AG08395 (cell line): ENCODE measurements around the gene ATXN1.

ENCODE experiments used
- DNase-seq: peaks from one replicate; pipeline ENCODE4 v3.0.0; 2012; ENCODE audit warnings: mixed read lengths, low spot score

The ATXN1 gene

DNA sequence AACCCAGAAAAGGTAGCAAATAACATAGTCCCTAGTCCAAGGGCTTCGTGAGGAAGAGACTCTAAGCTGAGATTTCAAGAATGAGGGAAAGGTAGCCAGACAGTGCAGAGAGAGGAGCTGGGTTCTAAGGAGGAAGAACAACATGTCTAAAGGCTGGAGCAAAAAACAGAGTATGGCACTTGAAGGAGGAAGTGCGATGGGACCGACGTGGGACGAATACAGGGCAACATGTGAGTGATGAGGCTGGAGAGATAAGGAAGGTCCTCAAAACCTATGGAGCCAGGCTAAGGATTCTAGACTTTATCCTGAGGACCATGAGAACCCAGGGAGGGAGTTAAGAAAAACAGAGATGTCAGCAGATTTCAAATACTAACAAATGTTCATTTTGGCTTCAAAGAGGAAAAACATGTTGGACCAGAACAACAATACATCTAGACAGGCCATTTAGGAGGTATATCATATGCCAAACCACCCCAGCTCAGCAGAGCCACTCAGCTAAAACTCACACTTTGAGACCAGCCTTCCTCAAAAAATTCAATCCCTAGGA lies 17.5 kb downstream of the ATXN1 start:
- no peak for DNase-seq

DNA sequence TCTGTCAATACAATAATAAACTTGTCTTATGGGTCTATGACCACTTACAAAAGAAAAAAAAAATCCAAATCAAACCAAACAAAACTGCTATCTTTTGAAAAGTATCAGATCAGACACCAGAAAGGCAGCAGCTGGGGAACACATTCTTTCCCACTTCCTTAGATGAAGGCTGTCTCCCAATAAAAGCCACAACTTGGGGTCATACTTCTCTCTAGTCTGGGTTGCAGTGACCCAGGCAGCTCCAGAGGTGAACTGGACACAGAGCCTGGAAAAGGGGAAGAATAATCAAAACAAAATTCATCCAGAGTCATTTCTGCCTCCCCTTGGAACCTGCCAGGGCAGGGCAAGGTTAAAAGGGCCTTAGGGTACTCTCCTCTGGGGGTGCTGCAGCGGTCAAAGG lies 19.1 kb downstream of the ATXN1 start:
- DNase-seq = no peak

DNA sequence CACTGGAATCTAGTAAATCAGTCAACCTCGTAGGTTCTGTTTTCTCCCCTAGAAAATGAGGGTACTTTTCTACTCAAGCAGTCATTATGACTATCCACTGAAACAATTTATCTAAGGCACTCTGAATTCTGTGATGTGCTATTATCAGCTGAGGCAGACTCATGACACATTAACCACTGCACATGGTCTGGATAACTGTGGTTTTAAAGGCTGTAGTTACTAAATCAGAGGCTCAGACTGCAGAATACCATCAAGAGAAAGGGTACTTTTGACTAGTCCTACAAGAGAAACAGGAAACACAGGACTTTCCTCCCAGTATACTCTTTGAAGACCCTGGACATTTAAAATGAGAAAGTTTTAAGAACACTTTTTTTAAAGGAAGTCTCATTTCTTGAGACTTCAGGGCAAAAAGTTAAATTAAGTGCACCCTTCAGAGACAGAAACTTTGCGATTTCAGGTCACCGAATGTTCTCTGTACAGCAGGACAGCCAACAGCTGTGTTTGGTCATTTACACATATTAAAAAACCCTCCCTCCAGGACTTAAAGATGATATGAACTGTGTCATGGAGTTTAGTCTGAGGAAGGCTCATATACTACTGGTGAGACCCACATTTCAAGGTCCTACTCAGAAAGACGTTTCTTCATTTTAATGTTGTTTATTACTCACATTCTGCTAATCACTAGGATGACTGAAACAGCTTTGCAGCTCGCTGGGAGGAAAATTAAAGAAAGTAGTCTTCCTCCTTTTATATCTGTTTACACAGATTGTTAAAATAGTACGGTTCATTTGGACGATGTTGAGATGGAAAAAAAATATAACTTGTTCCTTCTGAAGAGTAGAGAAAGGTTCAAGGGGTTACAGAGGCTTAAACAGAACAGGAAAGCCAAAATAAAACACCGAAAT lies 19.9 kb downstream of the ATXN1 start:
- DNase-seq = peak; percentile 88

DNA sequence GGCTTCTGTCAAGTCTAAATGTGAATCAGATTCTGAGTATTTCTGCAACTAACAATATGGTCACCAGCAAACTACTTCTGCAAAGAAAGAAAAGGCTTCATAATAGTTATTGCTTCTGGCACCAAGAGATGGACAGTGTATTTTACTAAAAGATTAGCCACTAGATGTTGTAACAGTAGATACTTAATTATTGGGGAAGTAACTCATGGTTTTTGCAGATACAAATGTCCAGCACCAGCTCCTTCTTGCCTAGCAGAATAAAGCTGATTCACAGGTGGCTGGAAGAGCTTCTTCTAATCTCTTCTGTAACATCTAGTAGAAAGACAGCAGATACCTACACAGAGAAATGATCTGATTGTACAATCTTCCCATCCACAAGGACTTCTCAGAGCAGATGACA lies 21.2 kb downstream of the ATXN1 start:
- DNase-seq = no peak

DNA sequence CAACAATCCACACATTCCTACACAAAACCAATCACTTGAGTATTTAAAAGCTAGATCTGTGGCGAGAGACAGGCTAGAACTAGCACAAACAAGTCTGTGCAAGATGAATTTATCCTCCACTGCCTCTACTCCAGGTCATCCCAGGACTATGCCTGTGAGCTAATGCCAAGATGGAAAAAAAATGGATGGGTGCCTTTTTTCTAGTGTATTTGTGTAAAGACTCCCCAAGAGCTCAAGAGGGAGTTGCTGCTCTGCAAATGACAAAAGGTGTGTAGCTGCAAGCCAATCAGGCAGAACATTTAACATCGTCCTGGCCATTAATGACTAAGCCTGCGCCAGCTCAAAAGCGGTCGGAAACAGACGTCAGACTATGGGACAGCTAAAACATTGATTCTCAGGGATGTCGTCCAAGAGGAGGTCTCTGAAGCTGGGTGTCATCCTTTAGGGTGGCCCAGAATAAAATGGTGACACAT lies 21.9 kb downstream of the ATXN1 start:
- DNase-seq = no peak

DNA sequence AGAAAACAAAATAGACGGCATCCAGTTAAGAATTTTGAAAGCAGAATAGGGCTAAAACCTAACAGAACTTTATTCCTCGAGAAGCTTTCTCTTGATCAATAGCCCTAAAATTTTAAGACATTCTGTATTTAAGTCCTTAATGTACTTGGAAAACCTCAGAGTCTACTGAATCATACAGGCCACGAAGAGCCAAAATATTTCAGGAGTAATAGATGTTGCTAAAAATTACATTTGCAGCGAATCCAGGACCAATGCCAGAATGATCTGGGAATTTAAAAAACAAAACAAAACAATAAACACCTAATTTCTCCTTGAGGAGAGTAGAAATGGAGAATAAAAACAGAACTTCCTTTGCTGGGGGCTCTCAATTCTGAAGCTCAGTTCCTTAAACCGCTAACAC lies 23.3 kb downstream of the ATXN1 start:
- no peak for DNase-seq

DNA sequence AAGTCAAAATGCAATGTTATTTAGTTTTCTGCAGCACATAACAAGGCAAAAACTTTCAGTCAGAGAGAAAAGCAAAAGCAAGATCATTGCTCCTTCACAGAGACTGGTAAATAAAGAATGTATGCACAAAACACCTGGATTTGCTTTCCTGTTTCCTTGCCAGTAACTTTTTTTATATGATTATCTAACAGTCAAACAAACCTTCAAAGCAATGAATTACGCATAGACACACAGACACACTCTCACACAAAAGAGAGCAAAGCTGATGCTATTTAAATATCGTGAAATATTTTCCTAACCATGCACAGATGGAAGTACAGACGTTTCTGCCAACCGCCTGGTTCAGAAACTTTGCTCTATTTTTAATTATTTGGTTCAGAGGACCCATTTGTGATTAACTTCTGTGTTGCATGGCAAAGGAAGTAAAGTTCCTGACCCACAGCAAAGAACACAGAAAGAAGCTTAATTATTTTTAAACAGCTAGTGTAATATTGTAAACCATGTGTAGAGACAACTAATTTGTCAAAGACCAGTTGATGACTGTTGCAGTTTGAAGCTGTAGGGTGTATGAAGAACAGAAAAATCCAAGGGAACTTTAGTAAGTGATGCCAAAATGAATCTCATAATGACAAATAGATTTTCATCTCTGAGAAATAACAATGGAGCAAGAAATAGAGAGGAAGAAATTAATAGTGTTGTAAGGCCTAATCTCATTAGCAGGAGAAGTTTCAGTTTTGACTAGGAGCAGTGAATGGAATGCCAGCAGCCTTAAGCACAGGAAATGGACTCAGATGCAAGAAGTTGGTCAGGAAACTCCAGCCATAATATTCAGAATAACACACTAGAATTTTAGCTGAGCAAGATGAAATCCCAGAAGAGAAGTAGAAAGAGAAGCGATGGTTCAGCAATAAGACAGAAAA lies 24.1 kb downstream of the ATXN1 start:
- DNase-seq = no peak

DNA sequence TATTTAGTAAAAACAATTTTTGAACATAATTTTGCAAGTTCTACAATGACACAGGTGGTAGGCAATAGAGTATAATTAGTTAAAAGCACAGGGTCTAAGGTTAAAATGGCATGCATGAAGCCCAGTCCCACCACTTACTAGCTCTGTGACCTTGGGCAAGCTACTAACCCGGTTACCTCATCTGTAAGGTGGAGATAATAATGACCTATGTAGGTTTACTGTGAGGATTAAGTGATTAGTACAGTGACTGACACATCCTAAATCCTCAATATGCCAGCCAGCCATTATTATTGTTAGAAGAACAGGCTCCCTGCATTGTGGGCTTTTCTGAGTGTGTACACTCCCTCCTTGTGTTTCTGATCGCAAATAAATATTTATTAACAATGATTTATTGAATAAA lies 26.2 kb downstream of the ATXN1 start:
- no peak for DNase-seq

DNA sequence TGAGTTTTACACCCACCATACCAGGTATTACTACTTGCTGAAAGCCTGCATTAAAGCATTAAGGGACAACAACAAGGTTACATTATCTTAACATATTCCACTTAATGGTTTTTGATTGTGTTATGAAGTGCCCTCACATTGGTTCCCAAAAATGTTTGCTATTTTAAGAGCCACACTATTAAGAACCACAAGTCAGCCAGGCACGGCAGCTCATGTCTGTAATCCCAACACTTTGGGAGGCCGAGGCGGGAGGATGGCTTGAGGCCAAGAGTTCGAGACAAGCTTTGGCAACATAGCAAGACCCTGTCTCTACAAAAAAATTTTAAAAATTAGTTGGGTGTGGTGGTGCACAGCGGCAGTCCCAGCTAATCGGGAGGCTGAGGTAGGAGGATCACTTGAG lies 28.2 kb downstream of the ATXN1 start:
- no peak for DNase-seq

DNA sequence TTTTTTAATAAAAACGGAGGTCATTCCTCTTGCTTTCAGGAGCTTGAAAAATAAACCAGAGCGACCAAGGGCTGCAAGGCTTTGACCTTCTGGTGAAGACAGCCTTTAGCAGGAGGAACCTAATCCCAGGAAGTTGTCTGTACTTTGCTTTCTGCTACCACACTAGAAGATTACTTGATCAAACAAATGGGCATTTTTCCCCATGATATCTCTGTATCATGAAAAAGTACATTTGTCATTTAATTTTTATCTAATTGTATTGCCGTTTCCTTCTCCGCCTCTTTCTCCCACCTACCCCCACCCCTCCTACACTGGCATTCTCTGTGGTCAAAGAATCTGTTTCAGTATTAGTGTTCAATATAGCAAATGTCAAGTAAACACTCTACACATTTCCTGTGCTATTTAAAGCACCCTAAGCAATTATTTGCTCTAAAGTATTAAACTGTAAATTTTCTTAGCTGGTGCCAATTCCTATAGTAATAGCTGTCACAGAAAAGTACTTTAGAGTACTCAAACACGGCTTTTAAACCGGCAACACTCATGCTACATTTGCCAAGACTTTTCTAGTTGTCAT lies 29.7 kb downstream of the ATXN1 start:
- no peak for DNase-seq

DNA sequence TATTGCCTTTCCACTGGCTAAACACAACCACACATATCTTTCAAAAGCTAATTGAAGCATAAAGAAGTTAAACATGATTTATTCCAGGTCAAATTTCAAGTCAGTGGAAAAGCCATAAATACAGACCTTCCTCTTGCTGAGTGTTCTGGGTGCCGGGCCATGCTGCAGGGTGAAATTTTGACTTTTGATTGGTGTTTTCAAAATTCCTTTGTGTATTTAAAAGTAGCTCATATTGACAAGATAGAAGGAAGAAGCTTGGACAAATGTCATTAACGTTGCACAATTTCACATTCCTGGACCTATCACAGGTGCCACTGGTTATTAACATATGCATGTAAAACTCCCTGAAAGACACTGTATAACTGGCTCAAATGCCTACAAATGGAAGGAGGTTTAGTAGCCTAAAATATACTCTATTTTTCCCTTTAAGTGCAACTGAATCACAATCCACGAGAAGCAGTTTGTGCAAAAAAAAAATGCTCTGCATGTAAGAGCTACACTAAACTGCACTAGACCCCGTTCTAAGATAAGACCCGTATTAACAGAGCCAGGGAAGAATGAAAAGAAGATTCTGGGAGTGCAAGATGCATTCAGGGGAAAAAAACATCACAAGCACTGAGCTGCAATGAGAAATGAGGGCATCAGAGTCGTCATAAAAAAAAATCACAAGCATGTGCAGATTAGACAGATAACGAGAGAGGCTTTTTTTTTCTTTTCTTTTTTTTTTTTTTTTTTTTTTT lies 30.4 kb downstream of the ATXN1 start:
- no peak for DNase-seq

DNA sequence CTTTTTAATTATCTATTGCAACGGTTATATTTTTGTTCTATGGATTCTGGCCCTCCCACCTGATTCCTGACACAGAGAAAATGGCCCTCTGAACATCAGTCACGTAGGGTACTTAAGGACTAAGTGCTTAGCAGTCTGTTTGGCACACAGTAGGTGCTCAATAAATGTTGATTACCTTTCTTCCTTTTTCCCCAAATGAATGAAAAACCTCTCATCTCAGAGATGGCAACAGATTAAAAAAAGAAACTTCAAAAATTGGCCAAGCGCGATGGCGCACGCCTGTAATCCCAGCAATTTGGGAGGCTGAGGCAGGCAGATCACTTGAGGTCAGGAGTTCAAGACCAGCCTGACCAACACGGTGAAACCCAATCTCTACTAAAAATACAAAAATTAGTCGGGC lies 31.5 kb downstream of the ATXN1 start:
- no peak for DNase-seq

DNA sequence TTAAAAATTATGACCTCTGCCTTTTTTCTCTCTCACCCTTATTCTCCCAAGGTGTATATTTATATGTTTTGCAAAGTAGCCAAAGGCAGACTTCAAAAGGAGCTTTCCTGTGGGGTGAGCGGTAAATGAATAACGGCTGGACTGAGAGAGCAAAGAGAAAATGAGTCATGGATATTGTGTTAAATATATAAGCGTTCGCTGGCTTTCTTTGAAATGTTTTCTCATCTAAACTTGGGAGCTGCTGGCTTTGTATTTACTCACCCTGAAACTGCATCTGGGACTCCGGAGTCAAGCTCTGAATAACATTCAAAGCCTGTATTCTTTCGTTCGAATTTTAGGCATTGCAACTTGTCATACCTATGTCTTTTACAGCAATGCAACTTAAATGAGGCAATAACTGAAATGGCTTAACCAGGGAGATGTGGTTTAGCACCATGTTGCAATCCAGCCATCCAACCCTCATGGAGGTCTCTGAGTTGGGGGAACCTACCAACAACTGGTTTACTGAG lies 32.0 kb downstream of the ATXN1 start:
- no peak for DNase-seq

DNA sequence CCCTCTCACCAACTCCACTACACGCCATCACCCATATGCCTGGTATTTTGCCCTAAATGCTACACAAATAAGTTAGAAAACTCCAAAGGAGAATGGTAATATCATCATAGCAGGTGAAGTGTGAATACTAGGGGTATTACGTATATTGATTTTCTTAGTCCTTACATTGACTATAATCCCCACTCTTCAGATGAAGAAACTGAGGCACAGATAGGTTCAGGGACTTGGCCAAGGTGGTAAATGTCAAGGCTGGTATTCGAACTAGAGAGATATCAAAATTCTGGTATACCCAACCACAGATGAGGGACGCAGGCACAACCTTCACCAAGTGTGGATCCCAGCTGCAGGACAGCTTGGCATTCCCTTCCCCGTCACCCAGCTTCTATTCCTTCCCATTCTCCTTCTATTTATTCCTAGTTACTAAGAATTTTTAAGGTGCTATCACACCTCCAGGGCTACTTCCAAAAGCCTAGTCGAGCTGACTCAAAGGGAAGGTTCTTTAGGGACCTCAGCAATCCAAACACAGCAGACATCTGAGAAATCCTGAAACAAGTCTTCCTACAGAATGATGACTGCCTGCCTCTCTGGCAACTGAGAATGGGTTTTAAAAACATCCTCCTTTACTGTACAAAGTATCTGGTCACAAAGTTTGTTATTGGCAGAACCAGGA lies 32.6 kb downstream of the ATXN1 start:
- DNase-seq = no peak

DNA sequence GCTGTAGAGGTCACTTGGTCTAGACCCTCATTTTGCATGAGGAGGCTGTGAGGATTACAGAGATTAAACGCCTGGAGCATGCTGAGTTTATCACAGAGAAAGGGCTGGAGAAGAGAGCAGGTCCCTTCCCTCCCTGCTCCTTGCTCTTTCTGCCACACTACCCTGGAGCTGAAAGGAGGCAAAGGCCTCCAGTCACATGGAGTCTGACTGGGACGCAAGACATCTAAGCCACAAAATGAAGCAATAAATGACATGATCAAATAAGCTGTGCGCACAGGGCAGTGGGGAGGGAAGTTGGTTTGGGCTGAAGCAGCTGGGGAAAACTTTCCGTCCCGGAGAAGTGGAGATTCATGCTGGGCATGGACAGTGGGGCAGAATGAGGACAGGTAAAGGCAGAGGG lies 33.3 kb downstream of the ATXN1 start:
- no peak for DNase-seq

DNA sequence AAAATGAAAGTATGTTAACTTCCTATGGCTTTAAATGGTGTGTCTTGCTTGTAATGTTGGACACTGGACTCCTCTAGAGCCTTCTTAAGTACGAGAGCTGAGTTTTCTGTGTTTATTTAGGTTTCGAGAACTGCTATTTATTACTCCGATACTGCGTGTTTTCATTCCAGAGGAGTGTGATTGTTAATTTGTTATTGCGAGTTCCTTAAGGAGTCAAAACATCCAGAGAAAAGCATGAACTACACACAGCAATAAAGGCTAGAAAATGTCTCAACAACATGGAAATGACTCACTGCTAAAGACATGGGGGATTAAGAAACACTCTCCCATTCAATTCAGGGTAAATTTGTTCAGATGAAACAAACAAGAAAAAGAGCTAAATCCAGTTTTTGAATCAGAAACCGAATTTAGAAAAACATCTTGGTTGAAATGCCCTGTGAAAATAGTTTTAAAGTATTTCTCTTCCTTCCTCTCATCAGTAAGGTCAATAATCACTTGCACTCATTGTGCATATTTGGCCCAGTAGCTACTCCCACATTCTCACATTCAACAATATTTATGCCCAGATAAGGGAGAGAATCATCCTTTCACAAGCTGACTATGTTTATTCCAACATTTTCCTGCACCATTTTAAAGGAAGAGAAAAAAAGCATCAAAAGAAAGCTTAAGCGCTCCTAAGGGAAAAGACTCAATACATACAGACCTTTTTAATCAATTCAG lies 36.0 kb downstream of the ATXN1 start:
- peak; percentile 67 for DNase-seq

DNA sequence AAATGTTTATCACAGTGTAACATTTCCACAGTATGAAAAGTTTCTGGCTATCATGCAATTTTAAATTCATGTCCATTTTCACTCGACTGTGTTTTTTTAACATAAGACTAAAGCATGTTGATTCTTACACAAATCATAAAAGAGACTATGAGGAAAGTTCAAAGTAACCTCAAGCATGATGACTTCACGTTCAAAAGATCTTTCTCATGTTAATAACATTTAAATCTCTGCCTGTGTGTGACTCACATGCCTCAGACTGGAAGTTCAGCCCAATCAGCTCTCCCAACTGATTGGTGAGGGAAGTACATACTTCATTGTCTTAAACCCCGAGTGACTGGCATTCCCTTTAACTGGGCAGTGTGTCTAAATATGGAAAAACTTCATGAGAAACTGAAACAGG lies 37.4 kb downstream of the ATXN1 start:
- peak; percentile 82 for DNase-seq

DNA sequence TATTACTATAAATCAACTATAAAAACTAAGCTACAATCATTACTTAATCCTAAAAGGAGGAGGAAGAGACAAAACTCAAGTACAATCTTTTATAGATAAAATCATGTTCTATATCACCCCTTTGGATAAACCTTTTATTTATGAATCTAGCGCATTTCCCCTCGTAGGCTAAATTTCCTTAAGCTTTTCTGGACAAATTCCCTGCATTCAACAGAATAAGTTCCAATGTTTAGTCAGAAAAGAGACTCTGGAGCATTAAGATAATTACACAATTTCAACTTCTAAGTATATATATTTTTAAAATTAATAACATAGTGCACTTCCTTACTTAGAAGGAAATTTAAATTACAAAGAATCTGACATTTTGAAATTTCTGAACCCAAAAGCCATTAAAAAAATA lies 37.9 kb downstream of the ATXN1 start:
- DNase-seq = no peak

DNA sequence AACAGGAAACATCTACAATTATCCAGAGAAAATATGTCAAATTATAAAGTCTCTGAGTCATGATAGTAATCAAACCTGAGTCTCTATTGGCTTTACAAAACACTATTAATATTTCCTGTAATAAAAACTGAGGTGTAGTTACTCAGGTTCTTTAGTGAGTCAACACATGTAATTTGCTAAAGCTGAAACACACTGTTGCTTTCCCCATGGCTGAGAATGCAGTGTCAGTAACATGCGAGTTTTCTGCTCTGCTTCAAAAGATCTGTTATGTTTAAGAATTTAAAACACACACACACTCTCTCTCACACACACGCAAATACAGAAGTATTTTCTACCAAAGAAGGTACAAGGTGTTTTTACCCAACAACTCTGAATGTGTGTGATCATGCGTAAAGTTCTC lies 38.6 kb downstream of the ATXN1 start:
- no peak for DNase-seq

DNA sequence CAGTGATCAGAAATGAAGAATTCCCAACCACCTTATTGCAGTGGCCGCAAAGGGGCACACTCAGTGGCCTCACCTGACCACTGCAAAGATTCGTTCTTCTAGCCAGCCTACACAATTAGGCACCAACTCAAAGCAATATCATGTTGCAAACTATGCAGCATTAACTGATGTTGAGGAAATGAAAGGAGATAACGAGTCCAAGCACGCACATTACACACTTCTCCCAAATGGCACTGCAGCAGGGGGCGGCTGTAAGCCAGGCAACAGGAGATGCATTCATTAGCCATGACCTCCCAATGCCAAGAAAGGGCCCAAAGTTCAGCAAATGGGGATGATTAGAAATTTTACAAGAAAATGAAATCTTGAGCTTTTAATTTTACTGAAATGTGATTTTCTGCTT lies 39.3 kb downstream of the ATXN1 start:
- no peak for DNase-seq
